ENCODE results near the gene ADGRB3.

DNA sequence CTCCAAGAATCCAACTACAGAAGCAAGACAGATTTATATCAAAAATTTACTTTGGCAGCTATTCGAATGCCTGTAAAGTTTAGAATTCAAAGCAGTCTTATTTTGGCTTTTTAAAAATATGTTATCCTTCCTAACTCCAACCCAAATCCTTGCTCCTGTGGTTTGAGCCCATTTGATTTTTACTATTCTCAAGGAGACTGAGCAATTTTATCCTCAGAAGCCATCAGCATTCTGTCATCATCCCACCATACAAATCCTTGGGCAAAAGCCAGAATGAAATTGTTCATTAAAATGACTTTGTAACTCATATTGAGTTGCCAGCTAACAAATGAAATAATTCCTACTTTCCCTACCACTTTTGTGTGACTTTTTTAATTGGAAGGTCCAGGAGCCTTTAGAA lies 392.8 kb downstream of the ADGRB3 start:
- TF ChIP-seq, protein P1, sequence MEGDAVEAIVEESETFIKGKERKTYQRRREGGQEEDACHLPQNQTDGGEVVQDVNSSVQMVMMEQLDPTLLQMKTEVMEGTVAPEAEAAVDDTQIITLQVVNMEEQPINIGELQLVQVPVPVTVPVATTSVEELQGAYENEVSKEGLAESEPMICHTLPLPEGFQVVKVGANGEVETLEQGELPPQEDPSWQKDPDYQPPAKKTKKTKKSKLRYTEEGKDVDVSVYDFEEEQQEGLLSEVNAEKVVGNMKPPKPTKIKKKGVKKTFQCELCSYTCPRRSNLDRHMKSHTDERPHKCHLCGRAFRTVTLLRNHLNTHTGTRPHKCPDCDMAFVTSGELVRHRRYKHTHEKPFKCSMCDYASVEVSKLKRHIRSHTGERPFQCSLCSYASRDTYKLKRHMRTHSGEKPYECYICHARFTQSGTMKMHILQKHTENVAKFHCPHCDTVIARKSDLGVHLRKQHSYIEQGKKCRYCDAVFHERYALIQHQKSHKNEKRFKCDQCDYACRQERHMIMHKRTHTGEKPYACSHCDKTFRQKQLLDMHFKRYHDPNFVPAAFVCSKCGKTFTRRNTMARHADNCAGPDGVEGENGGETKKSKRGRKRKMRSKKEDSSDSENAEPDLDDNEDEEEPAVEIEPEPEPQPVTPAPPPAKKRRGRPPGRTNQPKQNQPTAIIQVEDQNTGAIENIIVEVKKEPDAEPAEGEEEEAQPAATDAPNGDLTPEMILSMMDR (IDR thresholded peaks at IDR 0.05; ENCODE audit: low read depth, low read length, missing input control) = no peak
- TF ChIP-seq SP1 (IDR thresholded peaks at IDR 0.05) = no peak
